NCI-H1417 (cell line): ENCODE measurements around the gene PLD2.

Experiments
- DNase-seq, 3 experiments: peaks; one replicate each; lab custom pipeline; 2025; lab: John Stamatoyannopoulos, UW

Gene PLD2

DNA sequence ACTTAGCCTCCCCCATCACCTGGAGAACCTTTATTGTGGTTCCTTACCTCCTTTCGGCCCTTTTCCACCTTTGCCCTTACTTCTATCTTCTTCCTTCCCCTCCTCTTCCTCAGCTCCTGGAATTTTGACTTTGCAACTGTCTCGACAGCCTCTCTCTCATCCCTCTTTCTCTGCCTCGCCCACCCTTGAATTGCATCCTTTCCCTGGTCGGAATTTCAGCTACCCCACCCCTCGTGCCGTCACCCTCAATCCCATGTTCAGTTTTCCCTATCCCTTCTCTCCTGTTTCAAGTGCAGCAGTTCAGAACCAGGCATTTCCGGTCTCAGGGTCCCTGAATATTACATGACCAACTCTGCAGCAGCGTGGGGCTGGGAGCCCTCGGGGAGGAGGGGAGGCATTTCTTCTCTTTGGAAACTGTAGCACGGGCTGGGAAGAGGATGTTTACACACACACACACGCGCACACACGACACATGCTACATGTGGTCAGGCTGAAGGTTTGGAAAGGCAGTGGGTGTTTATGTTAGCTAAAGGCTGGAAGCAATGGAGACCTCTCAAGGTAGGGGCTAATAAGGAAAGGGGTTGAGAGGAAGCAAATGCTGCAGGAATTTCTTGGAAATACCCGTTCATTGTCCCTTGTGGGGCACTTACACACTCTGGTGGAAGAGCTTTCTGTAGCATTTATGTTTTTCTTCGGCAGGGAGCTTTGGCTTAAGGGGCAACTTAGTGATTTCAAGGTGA is 27.2 kb downstream of the PLD2 start:
- DNase-seq = peak in 2 of 3 experiments; percentile 21 to 42

DNA sequence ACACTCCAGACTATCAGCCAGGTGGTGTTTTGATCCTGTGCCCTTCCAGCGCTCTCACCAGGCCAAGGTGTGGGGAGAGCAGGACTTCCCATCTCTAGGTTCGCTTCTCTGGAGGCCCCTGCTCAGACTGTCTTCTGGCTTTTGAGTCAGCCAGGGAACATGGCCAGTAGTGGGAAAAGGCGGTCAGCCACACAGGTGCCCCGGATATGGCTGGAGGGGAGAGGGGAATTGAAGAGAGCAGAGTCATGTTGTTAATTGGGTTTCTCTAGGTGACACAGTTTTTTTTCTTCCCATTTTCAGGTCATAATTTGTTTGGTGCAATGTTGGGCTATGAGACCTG is 27.7 kb downstream of the PLD2 start:
- DNase-seq = no peak

DNA sequence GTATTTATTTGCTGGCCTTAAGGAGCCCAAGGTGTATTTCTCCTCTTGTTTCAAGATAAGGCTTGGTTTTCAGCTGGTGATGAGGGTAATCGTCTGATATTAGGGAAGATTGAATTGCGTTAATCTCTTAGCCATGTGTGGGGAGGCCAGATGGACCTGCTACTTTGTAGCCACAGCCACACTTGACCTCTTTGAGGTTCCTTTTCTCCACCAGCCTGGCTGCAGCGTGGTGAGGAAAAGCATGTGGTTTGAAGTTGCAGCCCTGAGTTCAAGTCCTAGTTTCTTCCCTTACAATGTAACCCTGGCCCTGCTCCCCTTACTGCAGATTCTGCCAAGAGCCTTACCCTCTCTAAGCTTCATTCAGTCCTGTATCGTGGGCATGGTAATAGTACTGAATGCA is 29.3 kb downstream of the PLD2 start:
- no peak for DNase-seq

DNA sequence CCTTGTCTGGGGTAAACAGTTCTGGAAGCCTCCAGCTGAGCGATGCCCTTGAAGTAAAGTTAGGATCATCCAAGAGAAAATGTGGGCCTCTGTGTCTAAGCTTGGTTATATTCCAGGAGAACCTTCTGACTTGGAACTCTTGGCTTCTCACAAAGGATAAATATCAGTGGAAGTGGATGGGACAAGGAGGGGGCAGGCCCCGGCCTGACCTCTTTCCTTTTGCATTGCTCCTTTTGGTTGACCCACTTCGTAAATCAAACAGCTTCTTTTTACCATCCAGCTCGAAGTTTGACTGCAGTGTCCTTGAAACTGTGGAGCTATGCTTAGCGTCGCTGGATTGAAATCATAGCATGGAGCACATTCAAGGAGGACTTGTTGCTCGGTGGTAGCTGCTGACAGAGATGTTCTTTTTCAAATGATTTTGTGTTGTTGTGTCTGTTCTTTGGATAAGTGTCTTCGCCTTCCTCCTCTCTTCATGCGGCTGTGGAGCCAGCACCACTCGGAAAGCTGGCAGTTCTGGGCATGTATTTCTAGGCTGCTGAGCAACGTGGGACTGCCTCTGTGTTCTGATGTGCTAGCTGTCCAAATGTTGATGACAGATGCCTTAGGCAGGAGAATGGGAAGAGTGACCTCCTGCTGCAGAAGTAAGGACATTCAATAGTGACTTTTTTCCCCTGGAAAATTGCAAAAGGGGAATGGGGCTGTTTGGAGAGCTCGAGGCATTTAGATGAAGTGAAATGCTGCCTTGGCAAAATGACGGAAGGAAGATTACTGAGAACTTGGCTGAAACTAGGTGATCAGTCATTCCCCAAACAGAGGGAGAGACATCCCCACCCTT is 30.7 kb downstream of the PLD2 start:
- no peak for DNase-seq

DNA sequence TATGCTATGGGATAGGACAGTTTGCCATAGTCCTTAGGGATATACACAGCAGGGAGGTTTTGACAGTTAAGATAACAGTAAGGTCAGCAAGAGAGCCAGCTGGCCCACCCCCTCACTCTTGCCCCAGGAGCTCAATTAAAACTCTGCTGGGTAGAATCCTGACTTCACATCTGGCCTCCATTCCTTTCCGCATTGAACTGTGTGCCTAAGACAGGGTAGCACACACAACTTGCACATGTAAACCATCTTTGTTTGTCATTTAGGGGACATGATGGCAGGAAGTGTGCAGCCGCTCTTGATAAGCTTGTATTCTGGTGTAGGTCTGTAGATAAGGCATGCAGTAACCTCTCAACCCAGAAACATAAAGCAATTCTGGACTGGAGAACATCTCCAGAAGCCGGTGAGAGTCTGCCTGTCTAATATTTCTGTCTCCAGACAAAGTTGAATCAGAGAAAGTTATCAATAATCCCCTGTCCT is 31.4 kb downstream of the PLD2 start:
- no peak for DNase-seq

DNA sequence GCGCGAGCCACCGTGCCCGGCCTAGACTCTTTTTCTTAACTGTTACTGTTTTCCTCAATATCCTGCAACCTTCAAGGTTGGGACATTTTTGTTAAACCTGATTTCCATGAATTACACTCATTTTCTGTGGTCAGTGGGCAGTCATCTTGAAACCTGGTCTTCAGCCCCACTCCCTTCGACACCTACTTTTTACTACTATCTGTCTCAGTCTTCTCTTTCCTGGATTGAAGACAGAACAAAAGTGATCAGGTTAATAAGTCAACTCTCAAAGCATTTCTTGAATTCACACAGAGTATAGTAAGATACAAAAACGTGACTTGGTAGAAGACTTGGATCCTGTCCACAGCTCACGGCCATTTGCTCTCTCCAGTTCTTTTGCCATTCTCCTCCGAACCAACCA is 32.3 kb downstream of the PLD2 start:
- DNase-seq = no peak

DNA sequence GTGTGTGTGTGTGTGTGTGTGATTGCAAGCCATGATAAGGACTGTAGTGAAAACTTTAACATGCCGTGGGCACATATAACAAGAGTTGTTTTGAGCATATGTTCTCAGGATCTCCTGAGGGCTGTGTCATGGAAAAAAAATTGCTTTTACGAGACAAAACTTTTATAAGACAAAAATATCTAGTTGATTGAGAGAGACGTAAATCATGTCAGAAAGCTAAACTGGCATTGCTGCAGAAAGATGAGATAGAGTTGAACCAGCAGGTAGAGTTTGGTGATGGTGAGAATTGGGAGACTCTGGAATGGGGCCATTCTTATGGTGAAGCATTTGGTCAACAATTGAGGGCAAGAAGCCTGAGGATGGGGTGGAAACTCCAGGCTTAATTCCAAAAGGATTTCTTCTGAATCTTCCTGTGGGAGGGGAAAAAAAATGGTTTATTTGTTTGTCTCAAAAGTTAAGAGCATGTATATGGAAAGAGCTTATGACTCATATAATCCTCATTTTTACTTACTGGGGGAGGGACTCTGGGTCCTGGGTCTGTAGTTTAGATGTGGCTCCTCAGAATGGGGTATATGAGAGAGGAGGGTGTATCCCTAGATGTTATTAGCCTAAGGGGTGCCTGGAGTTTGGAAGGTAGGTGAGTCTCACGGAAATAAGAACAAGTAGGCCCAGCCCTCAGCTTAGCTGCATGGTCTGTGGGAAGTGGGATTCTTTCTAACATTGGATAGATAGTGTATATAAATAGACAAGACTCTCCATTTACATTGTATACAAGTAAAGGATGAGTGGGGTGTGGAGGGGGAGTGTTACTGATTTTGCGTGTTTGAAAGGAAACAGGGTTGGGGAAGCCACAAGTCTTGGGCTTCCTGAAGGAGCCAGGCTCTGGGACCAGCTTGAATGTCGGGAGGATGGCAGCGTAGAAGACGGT is 33.3 kb downstream of the PLD2 start:
- no peak for DNase-seq

DNA sequence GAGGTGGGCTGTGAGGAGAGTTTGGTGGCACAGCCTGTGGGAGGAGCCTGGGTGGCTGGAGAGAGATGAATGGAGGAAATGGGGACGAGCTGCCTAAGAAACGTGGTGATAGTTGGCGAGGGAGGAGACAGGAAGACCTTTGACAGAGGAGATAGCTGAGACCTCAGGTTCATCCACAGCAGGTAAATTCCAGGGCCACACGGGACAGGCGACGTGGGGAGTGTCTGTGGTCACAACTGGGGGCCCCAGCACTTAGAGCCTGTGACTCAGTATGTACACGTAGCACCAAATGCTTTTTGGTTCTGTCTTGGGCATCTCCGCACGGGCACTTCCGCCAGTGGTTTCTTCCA is 33.9 kb downstream of the PLD2 start:
- no peak for DNase-seq

DNA sequence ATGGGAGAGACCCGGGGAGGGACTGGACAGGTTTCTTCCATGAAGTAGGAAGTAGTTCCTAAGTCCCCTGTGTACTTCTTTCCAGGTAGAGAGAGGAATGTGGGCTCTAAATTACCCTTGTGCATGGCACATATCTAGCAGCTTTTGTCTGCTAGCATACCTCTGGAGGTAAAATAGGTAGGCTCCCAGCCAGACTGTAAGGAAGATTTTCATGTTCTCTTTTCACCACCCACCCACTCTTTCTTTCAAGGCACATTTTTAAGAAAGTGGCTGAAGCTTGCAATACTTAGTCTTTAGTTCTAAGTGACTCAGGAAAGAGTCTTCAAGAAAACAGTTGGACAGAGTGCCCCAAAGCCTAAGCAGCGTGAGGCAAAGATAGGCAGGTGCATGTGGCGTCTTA is 35.4 kb downstream of the PLD2 start:
- DNase-seq = no peak

DNA sequence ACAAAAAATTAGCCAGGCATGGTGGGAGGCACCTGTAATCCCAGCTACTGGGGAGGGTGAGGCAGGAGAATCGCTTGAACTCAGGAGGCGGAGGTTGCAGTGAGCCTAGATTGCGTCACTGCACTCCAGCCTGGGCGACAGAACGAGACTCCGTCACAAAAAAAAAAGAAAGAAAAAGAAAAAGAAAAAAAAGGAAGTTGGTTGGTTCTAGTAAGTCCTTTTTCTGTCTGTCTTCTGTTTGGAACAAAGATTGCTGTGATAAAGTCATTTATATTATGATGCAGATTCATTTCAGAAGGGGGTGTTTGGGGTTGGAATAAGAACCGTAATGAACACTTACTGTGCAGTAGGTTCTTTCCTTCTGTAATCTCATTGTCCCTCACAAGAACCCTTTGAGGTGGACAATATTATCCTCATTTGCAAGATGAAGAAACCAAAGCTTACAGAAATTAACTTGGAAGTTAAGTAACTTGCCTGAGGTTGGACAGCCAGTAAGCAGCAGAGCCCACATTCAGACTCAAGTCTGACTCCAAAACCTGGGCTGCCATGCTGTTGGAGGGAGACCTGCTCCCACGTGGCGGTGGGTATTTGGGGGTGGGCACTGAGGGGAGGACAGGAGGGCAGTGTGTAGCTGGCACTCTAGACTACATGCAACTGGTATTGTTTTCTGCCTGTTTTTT is 36.5 kb downstream of the PLD2 start:
- DNase-seq = no peak

DNA sequence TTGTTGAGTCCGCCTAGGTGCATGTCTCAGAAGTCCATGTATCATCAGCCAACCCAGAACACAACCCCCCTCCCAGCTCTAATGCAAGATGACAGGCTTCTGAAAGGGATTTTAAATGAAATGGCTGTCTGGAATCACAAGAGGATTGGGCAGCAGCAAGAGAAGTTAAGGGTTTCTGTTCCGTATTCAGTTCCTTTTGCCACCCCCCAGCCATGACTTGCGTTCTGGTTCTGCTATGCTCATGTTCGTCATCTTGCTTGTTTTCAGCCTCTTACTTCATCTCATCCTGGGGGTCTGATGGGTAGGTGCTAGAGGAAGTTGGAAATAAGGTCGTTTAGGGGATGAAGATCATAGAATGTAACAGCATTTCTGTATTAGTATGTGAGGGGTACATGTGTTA is 38.2 kb downstream of the PLD2 start:
- no peak for DNase-seq

DNA sequence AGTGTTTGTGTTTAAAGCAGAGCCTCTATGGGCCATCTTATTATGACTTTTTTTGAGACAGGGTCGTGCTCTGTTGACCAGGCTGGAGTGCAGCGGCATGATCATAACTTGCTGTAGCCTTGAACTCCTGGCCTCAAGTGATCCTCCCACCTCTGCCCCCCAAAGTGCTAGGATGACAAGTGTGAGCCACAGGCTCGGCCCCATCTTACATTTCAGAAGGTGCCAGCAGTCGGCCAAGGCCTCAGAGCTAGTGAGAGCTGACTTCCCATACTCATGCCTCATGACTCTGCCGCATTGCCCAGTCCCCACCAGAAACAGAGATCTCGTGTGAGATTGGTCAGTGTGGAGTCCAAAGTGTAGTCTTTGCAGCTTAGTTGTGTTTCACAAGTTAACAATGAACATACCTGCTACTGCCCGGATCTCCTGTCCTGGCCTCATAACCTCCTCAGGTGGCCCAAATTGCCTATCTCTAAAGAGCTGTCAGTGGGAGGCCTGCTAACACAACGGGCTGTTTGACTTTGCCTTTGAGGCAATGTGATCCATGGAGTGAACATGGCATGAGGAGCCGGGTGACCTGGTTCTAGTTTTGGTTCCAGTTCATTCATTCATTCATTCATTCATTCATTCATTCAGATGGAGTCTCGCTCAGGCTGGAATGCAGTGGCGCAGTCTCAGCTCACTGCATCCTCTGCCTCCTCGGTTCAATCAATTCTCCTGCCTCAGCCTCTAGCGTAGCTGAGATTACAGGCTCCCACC is 39.9 kb downstream of the PLD2 start:
- DNase-seq = no peak

DNA sequence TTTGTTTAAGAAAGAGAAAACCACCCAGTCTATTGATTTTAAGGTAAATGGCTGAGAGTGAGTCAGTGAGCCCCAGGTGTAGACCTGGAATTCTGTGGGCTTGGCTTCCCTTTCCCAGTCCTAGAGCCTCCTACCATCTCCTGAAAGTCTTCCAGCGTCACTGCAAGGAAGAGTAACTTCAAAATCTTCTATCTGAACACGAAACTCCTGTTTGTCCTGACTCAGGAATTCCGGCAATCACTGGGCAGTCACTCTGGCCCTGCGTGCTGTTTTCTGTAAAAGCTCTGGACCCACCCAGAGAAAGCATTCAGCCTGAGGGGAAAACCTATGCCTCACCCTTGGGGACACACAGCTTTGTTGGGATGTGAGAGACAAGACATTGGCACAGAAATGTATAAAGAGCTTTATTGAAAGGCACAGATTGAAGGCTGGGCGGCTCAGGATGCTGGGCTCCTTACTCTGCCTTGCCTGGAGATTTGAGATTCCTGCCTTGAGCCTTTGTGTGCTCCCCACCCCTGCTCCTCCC is 42.1 kb downstream of the PLD2 start:
- no peak for DNase-seq

DNA sequence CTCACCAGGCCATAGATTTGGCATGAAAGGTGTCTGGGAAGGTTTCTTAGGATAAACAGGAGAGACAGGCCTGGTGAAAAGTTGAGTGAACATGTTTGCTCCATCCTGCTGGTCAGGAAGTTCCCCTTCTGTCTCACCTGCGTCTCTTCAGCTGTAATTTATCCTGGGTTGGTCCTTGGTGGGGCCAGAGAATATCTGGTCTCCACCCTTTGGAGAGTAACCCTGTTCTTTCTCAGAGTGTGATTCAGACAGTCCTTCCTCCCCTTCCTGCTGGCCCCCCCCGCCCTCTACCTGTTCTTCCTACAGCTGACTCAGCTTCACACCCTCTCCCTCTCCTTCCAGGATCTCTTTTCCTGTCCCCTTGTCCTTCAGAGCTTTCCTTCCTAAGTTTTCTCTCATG is 43.3 kb downstream of the PLD2 start:
- no peak for DNase-seq

DNA sequence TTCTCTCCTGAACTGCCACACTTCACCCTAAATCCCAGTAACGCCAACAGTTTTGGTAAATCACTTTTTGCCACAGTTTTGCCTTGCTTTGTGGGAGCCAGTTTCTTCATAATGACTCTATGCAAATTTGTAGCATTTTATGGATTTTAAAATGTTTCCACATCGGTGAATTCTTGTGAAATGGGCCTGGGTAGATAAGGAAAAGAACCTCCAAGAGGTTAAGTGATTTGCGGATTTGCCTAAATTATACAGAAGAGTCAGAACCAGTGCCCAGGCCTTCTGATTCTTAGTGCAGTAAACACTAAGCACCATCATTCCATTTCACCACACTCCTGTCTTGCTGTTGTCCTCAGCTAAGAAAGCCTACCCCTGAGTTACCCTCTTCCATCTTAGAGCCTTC is 44.1 kb downstream of the PLD2 start:
- no peak for DNase-seq

DNA sequence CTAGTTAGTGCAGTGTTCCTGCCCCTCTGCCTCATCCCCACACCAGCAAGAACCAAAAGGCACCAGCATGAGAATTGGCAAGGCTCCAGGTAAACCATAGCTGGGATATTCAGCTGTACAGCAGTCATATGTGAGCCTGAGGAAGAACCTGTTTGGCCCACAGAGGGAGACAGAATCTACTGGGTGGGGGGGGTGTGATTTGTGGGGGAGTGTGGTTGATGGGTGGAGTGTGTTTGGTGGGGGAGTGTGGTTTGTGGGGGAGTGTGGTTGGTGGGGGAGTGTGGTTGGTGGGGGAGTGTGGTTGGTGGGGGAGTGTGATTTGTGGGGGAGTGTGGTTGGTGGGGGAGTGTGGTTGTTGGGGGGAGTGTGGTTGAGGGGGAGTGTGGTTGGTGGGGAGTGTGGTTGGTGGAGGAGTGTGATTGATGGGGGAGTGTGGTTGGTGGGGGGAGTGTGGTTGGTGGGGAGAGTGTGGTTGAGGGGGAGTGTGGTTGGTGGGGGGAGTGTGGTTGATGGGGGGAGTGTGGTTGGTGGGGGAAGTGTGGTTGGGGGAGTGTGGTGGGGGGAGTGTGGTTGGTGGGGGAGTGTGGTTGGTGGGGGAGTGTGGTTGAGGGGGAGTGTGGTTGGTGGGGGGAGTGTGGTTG is 45.7 kb downstream of the PLD2 start:
- no peak for DNase-seq

DNA sequence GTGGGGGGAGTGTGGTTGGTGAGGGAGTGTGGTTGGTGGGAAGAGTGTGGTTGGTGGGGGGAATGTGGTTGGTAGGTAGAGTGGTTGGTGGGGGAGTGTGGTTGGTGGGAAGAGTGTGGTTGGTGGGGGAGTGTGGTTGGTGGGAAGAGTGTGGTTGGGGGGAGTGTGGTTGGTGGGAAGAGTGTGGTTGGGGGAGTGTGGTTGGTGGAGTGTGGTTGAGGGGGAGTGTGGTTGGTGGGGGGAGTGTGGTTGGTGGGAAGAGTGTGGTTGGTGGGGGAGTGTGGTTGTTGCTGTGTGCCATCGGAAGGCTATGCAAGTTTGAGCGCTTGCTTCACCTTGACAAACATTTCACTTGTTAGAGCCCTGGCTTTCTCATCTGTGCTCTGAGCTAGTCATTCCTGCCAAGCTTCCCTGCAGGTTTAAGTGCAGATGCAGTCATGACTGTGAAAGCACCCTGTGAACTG is 46.3 kb downstream of the PLD2 start:
- DNase-seq = no peak

DNA sequence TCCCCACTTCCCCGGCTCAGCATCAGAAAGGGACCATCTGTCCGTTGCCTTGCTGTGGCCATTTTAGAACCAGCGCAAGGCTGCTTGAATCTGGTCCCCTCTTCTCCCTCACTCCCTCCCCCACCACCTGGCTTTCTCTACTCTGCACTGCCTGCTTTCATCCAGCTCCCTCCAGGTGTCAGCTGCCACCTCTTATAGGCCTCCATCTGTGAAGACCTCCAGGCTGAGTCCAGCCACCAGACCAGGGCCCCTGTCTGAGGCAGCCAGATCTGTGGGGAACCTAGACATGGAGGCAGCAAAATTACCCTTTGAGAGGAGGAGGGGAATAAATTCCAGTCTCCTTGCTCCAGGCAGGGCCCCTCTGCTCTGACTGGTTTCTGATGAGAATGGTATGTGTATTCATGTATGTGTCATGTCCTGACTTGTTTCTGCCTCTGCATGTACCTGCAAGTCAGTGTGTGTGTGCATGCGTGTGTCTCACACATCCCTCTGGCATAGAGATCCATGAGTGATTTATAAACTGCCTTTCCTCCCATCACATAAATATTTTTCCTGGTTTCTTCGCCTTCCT is 47.2 kb downstream of the PLD2 start:
- peak; percentile 32 to 64 (median 32) for DNase-seq

DNA sequence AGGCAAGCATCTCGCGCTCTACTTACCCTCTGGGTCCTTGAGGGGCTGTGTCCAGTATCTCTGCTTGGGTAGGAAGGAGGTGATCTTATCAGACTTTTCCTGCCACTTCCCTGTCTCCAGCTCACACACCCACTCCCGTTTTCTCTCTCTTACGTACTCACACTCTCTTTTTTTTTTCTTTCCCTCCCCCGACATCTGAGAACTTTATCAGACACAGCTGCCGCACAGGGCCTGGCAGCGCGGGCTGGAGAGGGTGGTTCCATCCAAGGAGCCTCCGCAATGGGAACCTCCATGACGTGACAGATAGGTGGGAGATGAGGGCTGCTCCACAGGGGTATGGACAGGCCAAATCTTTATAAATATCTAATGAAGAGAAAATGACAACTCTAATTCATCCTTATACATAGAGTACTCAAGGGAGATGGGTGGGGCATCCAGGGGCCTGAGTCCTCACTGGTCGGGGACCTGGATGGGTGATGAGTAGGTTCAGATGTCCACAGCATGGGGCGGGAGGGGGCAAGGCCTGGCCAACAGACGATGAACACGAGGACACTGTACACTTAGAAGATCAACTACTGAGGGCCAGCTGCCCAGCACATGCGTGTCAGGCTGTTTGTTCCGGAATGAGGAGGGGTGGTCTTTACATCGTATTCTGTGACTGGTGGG is 49.5 kb downstream of the PLD2 start:
- DNase-seq = no peak
